ENCODE measurements around the gene CAMTA1.

CAMTA1 gene

DNA sequence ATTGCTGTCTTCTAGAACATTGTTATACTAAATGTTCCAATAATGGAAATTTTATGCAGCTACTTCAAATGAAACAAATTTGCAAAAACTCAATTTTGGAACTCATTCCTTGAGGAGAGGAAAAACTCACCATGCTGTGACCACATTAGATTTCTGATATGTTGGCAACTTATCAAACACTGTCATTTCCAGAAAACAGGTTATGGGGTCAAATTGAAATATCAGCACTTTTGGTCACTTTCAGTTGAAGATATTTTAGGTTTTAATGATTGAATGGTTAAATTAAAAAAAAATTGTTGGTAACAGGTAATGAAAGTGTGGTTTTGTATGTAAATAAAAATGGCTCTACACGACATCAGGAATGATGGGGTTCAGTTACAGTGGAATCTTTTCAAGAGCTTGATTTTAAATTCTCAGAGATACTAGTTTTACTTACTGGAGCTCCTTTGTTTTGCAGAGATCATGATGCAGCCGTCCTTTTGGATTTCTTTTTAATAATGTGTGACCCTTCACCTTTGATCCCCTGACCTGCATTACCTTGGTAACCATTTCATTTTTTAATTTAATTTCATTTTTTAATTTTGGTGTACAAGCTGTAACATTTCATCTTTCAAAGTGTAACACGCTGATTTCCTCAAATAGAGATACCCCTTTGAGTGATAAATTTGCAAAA lies 86.2 kb downstream of the CAMTA1 start:
- TF ChIP-seq ZNF169 (tag by site-specific recombination; IDR thresholded peaks at IDR 0.05): no peak
- TF ChIP-seq, protein P1, sequence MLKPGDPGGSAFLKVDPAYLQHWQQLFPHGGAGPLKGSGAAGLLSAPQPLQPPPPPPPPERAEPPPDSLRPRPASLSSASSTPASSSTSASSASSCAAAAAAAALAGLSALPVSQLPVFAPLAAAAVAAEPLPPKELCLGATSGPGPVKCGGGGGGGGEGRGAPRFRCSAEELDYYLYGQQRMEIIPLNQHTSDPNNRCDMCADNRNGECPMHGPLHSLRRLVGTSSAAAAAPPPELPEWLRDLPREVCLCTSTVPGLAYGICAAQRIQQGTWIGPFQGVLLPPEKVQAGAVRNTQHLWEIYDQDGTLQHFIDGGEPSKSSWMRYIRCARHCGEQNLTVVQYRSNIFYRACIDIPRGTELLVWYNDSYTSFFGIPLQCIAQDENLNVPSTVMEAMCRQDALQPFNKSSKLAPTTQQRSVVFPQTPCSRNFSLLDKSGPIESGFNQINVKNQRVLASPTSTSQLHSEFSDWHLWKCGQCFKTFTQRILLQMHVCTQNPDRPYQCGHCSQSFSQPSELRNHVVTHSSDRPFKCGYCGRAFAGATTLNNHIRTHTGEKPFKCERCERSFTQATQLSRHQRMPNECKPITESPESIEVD (tag by site-specific recombination; IDR thresholded peaks at IDR 0.05): peak; percentile 52; the same call in 1 of the 2 replicates
- no peak overlapping the region for H3K27ac ChIP-seq (ENCODE audit: extremely low read depth, low read depth, low read length)
- CTCF ChIA-PET: interaction anchor here (1.2 kb wide), 1 partner anchor 19 kb away, joined by 4 read pairs; no protein-coding TSS in a partner anchor
- peaks cover 16% of the 10 kb centered on the region for H3K4me1 ChIP-seq (ENCODE audit: control insufficient read depth, insufficient read depth, low read length)
- POLR2A ChIA-PET: no interaction called here
- no peak overlapping the region for H3K4me3 ChIP-seq (ENCODE audit: low read depth, low read length)
- no peaks in the 10 kb centered on the region for H3K9me3 ChIP-seq (ENCODE audit: control insufficient read depth, insufficient read depth, low read depth, low read length)
- peaks cover 0 to 14% of the 10 kb centered on the region in 2 experiments; a peak in 1 of 3 replicates for H3K36me3 ChIP-seq (ENCODE audit: control insufficient read depth in 2 of 2, insufficient read depth in 1 of 2, low read length in 2 of 2)

DNA sequence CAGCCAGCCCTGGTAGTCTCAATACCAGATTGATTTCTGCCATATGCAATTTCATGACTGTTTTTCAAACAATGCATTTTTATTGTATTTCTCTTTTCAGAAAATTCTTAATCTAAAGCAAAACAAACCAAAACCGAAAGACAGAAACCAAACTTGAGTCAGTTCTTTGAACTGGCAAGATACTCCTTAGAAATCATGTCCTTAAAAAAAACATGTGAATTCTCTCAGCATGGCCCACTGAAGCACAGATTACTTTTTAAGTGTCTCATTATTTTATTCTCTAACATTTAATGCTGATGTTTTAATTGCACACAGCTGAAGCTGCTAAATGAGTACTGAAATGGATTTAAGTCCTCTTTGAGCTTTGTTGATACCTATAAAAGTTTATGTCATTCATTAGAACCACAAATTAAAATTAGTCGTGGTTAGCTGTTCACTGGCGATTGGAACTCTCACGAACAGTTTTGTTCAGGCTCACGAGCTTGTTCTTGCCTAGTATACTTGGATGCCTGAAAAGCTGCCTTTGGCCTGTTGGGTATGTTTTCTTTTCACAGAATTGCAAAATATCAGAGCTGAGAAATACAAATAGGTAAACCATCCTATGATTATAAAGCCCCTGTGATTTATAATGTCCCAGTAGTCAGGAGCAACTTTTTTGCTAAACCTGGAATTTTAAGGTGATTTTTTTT lies 87.5 kb downstream of the CAMTA1 start:
- POLR2A ChIA-PET: no interaction called here
- TF ChIP-seq ZNF169 (tag by site-specific recombination; IDR thresholded peaks at IDR 0.05) (no peak), ZNF138 (tag by site-specific recombination; IDR thresholded peaks at IDR 0.05; ENCODE audit: borderline replicate concordance) (no peak), ZNF121 (tag by site-specific recombination; IDR thresholded peaks at IDR 0.05) (no peak), ZNF580 (tag by site-specific recombination; IDR thresholded peaks at IDR 0.05) (no peak)
- TF ChIP-seq, protein P1 (tag by site-specific recombination; IDR thresholded peaks at IDR 0.05): peak; percentile 51; the same call in 1 of the 2 replicates
- Histone ChIP-seq H3K36me3 (ENCODE audit: control insufficient read depth in 2 of 2, insufficient read depth in 1 of 2, low read length in 2 of 2) (peaks cover 0 to 22% of the 10 kb centered on the region in 2 experiments; a peak in 1 of 3 replicates), H3K9me3 (ENCODE audit: control insufficient read depth, insufficient read depth, low read depth, low read length) (no peaks in the 10 kb centered on the region), H3K4me1 (ENCODE audit: control insufficient read depth, insufficient read depth, low read length) (peaks cover 16% of the 10 kb centered on the region), H3K4me3 (ENCODE audit: low read depth, low read length) (no peak overlapping the region), H3K27ac (ENCODE audit: extremely low read depth, low read depth, low read length) (no peak overlapping the region)
- CTCF ChIA-PET: no interaction called here

DNA sequence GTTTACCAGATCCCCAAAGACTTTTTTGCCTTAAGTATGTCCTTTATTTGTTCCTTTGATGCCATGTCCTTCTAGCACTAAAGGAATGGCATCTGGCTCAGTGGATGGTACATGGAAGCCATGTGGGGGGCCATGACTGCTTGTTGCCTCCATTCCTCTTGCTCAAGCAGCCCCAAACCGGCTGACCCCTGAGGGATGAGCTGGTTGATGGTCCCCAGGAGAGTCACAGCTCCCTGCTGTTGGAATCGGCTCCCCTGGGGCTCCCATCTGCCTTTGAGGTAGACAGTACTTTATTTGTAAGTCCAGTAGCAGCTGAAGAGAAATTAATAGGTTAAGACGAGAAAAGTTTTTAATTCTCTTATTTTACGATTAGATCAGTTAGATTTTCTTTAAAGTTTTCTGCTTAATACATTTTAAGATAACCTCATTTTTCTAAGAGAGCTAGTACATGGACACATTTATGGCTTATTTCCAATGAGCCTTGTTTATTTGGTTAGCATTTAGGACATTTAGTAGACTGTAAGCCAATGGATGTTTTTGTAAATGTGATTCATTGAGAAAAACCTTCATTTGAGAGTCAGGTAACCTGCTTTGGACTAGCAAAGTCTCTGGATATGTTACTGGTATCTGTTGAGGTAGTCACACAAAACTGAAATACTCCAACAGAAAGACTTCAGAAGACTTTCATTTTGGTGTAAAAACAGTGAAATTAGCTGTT lies 88.2 kb downstream of the CAMTA1 start:
- POLR2A ChIA-PET: no interaction called here
- no peaks in the 10 kb centered on the region for H3K9me3 ChIP-seq (ENCODE audit: control insufficient read depth, insufficient read depth, low read depth, low read length)
- peaks cover 16% of the 10 kb centered on the region for H3K4me1 ChIP-seq (ENCODE audit: control insufficient read depth, insufficient read depth, low read length)
- H3K27ac ChIP-seq (ENCODE audit: extremely low read depth, low read depth, low read length): no peak overlapping the region
- peaks cover 0 to 22% of the 10 kb centered on the region in 2 experiments; a peak in 1 of 3 replicates for H3K36me3 ChIP-seq (ENCODE audit: control insufficient read depth in 2 of 2, insufficient read depth in 1 of 2, low read length in 2 of 2)
- CTCF ChIA-PET: interaction anchor here (1.7 kb wide), 1 partner anchor 16 kb away, joined by 7 read pairs; no protein-coding TSS in a partner anchor
- no peak overlapping the region for H3K4me3 ChIP-seq (ENCODE audit: low read depth, low read length)
- TF ChIP-seq ZNF561 (tag by site-specific recombination; IDR thresholded peaks at IDR 0.05; ENCODE audit: borderline replicate concordance) (no peak), ZNF549 (tag by site-specific recombination; IDR thresholded peaks at IDR 0.05) (no peak), GLIS1 (tag by site-specific recombination; IDR thresholded peaks at IDR 0.05) (peak; percentile 90), ZNF529 (tag by site-specific recombination; IDR thresholded peaks at IDR 0.05; ENCODE audit: insufficient replicate concordance) (no peak), ZBTB1 (tag by site-specific recombination; IDR thresholded peaks at IDR 0.05) (no peak), ZIC2 (tag by site-specific recombination; IDR thresholded peaks at IDR 0.05) (peak; percentile 64)

Data from HEK293 (cell line).